ENCODE results near the gene ENOPH1.
"Not testable (repeated sequence)": the region's sequence is repeated elsewhere in the genome, so short reads cannot be mapped to it uniquely, and the experiment has no call there.

ENOPH1 gene

GRCh38 chr4:82473080-82473479 lies 42.7 kb downstream of the ENOPH1 start:
- H3K9me3 ChIP-seq (ENCODE audit: control insufficient read depth, insufficient read depth, low read depth, low read length); H3K9ac ChIP-seq (ENCODE audit: low read length); H3K36me3 ChIP-seq (ENCODE audit: control insufficient read depth, insufficient read depth, low read length); H3K4me1 ChIP-seq (ENCODE audit: control insufficient read depth, insufficient read depth, low read length); H3K27me3 ChIP-seq (ENCODE audit: control insufficient read depth, insufficient read depth, low read length); H3K27ac ChIP-seq (ENCODE audit: low read depth, low read length); H3K4me3 ChIP-seq (ENCODE audit: low read depth, low read length): not testable (repeated sequence)

- no peak overlapping the region for H3K9ac ChIP-seq (ENCODE audit: low read length)
- no peak overlapping the region for H3K4me3 ChIP-seq (ENCODE audit: low read depth, low read length)
- H3K27me3 ChIP-seq (ENCODE audit: control insufficient read depth, insufficient read depth, low read length): no peaks in the 10 kb centered on the region
- H3K36me3 ChIP-seq (ENCODE audit: control insufficient read depth, insufficient read depth, low read length): no peaks in the 10 kb centered on the region
- no peak overlapping the region for H3K27ac ChIP-seq (ENCODE audit: low read depth, low read length)
- no peaks in the 10 kb centered on the region for H3K9me3 ChIP-seq (ENCODE audit: control insufficient read depth, insufficient read depth, low read depth, low read length)
- no peaks in the 10 kb centered on the region for H3K4me1 ChIP-seq (ENCODE audit: control insufficient read depth, insufficient read depth, low read length)
Measured at GRCh38 chr4:82473621-82474164, 43.3 kb downstream of the ENOPH1 start.

- not testable (repeated sequence) for H3K27me3 ChIP-seq (ENCODE audit: control insufficient read depth, insufficient read depth, low read length); H3K27ac ChIP-seq (ENCODE audit: low read depth, low read length); H3K36me3 ChIP-seq (ENCODE audit: control insufficient read depth, insufficient read depth, low read length); H3K4me1 ChIP-seq (ENCODE audit: control insufficient read depth, insufficient read depth, low read length); H3K4me3 ChIP-seq (ENCODE audit: low read depth, low read length); H3K9ac ChIP-seq (ENCODE audit: low read length); H3K9me3 ChIP-seq (ENCODE audit: control insufficient read depth, insufficient read depth, low read depth, low read length)
Measured at GRCh38 chr4:82475931-82476330, 45.5 kb downstream of the ENOPH1 start.

- not testable (repeated sequence) for H3K36me3 ChIP-seq (ENCODE audit: control insufficient read depth, insufficient read depth, low read length); H3K4me1 ChIP-seq (ENCODE audit: control insufficient read depth, insufficient read depth, low read length); H3K9me3 ChIP-seq (ENCODE audit: control insufficient read depth, insufficient read depth, low read depth, low read length)
Measured at GRCh38 chr4:82477469-82477868, 47.1 kb downstream of the ENOPH1 start.

GRCh38 chr4:82479562-82479961 lies 49.2 kb downstream of the ENOPH1 start:
- Histone ChIP-seq H3K27ac (ENCODE audit: low read depth, low read length) (no peak overlapping the region), H3K9me3 (ENCODE audit: control insufficient read depth, insufficient read depth, low read depth, low read length) (0 out of 2 replicates have a peak, but pooled peaks cover 5% of the 10 kb centered on the region), H3K36me3 (ENCODE audit: control insufficient read depth, insufficient read depth, low read length) (no peaks in the 10 kb centered on the region), H3K4me1 (ENCODE audit: control insufficient read depth, insufficient read depth, low read length) (no peaks in the 10 kb centered on the region), H3K9ac (ENCODE audit: low read length) (no peak overlapping the region), H3K27me3 (ENCODE audit: control insufficient read depth, insufficient read depth, low read length) (no peaks in the 10 kb centered on the region), H3K4me3 (ENCODE audit: low read depth, low read length) (no peak overlapping the region)

More at GRCh38 chr4:82477469-82477868, 47.1 kb downstream of the ENOPH1 start:
- not testable (repeated sequence) for H3K4me3 ChIP-seq (ENCODE audit: low read depth, low read length); H3K9ac ChIP-seq (ENCODE audit: low read length); H3K27me3 ChIP-seq (ENCODE audit: control insufficient read depth, insufficient read depth, low read length); H3K27ac ChIP-seq (ENCODE audit: low read depth, low read length)

GRCh38 chr4:82480771-82481505 lies 50.5 kb downstream of the ENOPH1 start:
- no peak overlapping the region for H3K27ac ChIP-seq (ENCODE audit: low read depth, low read length)
- no peaks in the 10 kb centered on the region for H3K4me1 ChIP-seq (ENCODE audit: control insufficient read depth, insufficient read depth, low read length)
- no peaks in the 10 kb centered on the region for H3K27me3 ChIP-seq (ENCODE audit: control insufficient read depth, insufficient read depth, low read length)
- no peaks in the 10 kb centered on the region for H3K36me3 ChIP-seq (ENCODE audit: control insufficient read depth, insufficient read depth, low read length)
- 0 out of 2 replicates have a peak, but pooled peaks cover 5% of the 10 kb centered on the region for H3K9me3 ChIP-seq (ENCODE audit: control insufficient read depth, insufficient read depth, low read depth, low read length)
- H3K9ac ChIP-seq (ENCODE audit: low read length): no peak overlapping the region
- no peak overlapping the region for H3K4me3 ChIP-seq (ENCODE audit: low read depth, low read length)

GRCh38 chr4:82481506-82481840 lies 51.1 kb downstream of the ENOPH1 start:
- H3K27ac ChIP-seq (ENCODE audit: low read depth, low read length): no peak overlapping the region
- no peaks in the 10 kb centered on the region for H3K4me1 ChIP-seq (ENCODE audit: control insufficient read depth, insufficient read depth, low read length)
- no peaks in the 10 kb centered on the region for H3K36me3 ChIP-seq (ENCODE audit: control insufficient read depth, insufficient read depth, low read length)
- H3K4me3 ChIP-seq (ENCODE audit: low read depth, low read length): no peak overlapping the region
- no peaks in the 10 kb centered on the region for H3K27me3 ChIP-seq (ENCODE audit: control insufficient read depth, insufficient read depth, low read length)
- no peak overlapping the region for H3K9ac ChIP-seq (ENCODE audit: low read length)
- H3K9me3 ChIP-seq (ENCODE audit: control insufficient read depth, insufficient read depth, low read depth, low read length): 0 out of 2 replicates have a peak, but pooled peaks cover 5% of the 10 kb centered on the region

GRCh38 chr4:82482387-82482786 lies 52.0 kb downstream of the ENOPH1 start:
- H3K9ac ChIP-seq (ENCODE audit: low read length): no peak overlapping the region
- H3K4me1 ChIP-seq (ENCODE audit: control insufficient read depth, insufficient read depth, low read length): no peaks in the 10 kb centered on the region
- H3K9me3 ChIP-seq (ENCODE audit: control insufficient read depth, insufficient read depth, low read depth, low read length): 0 out of 2 replicates have a peak, but pooled peaks cover 5% of the 10 kb centered on the region
- H3K27me3 ChIP-seq (ENCODE audit: control insufficient read depth, insufficient read depth, low read length): no peaks in the 10 kb centered on the region
- no peak overlapping the region for H3K27ac ChIP-seq (ENCODE audit: low read depth, low read length)
- no peak overlapping the region for H3K4me3 ChIP-seq (ENCODE audit: low read depth, low read length)
- H3K36me3 ChIP-seq (ENCODE audit: control insufficient read depth, insufficient read depth, low read length): no peaks in the 10 kb centered on the region

- Histone ChIP-seq H3K9me3 (ENCODE audit: control insufficient read depth, insufficient read depth, low read depth, low read length) (no peaks in the 10 kb centered on the region), H3K4me1 (ENCODE audit: control insufficient read depth, insufficient read depth, low read length) (no peaks in the 10 kb centered on the region), H3K27me3 (ENCODE audit: control insufficient read depth, insufficient read depth, low read length) (no peaks in the 10 kb centered on the region), H3K4me3 (ENCODE audit: low read depth, low read length) (no peak overlapping the region), H3K9ac (ENCODE audit: low read length) (no peak overlapping the region), H3K27ac (ENCODE audit: low read depth, low read length) (no peak overlapping the region), H3K36me3 (ENCODE audit: control insufficient read depth, insufficient read depth, low read length) (no peaks in the 10 kb centered on the region)
Measured at GRCh38 chr4:82484996-82485783, 54.8 kb downstream of the ENOPH1 start.

- H3K4me1 ChIP-seq (ENCODE audit: control insufficient read depth, insufficient read depth, low read length): no peaks in the 10 kb centered on the region
- H3K9me3 ChIP-seq (ENCODE audit: control insufficient read depth, insufficient read depth, low read depth, low read length): no peaks in the 10 kb centered on the region
- H3K27ac ChIP-seq (ENCODE audit: low read depth, low read length): no peak overlapping the region
- H3K9ac ChIP-seq (ENCODE audit: low read length): no peak overlapping the region
- H3K4me3 ChIP-seq (ENCODE audit: low read depth, low read length): no peak overlapping the region
- H3K27me3 ChIP-seq (ENCODE audit: control insufficient read depth, insufficient read depth, low read length): no peaks in the 10 kb centered on the region
- H3K36me3 ChIP-seq (ENCODE audit: control insufficient read depth, insufficient read depth, low read length): no peaks in the 10 kb centered on the region
Measured at GRCh38 chr4:82489076-82489475, 58.7 kb downstream of the ENOPH1 start.

- H3K9ac ChIP-seq (ENCODE audit: low read length): no peak overlapping the region
- no peaks in the 10 kb centered on the region for H3K36me3 ChIP-seq (ENCODE audit: control insufficient read depth, insufficient read depth, low read length)
- no peaks in the 10 kb centered on the region for H3K27me3 ChIP-seq (ENCODE audit: control insufficient read depth, insufficient read depth, low read length)
- no peaks in the 10 kb centered on the region for H3K9me3 ChIP-seq (ENCODE audit: control insufficient read depth, insufficient read depth, low read depth, low read length)
- no peak overlapping the region for H3K4me3 ChIP-seq (ENCODE audit: low read depth, low read length)
- no peaks in the 10 kb centered on the region for H3K4me1 ChIP-seq (ENCODE audit: control insufficient read depth, insufficient read depth, low read length)
- H3K27ac ChIP-seq (ENCODE audit: low read depth, low read length): no peak overlapping the region
Measured at GRCh38 chr4:82489987-82490386, 59.6 kb downstream of the ENOPH1 start.
